GM12878 (cell line): Measurements from ENCODE around the gene ERG. TPM values are rescaled to one million over a fixed set of nuclear protein-coding genes. Genes with fewer than 3 reads are reported as not detected.

Experiments used
- ATAC-seq: fragments of 200-7000 bp; cut with Tn5 transposase; 3 replicates; pipeline ENCODE4 v1.9.1; 2020; ENCODE audit warnings: mild to moderate bottlenecking, moderate library complexity
- BruUV-seq: library from RNA; stranded (reverse); fragments of 400-500 nt; replicated peaks from 2 replicates; lab custom pipeline; 2021; lab: Mats Ljungman, UMichigan
- CTCF ChIA-PET: fragments of 300-600 bp; sonication (Branson Sonifier 250); formaldehyde crosslinking; extraction: SDS; loops from one replicate; lab custom pipeline; 2021; ENCODE audit warnings: inconsistent platforms; lab: Yijun Ruan, JAX
- POLR2A ChIA-PET: fragments of 350-600 bp; formaldehyde crosslinking; extraction: SDS; loops from one replicate; lab custom pipeline; 2021; ENCODE audit warnings: inconsistent platforms; lab: Charles Lee
- RAD21 ChIA-PET: fragments of 300-600 bp; sonication (Branson Sonifier 250); formaldehyde crosslinking; loops from one replicate; lab custom pipeline; 2023; ENCODE audit warnings: antibody characterized with exemption; ENCODE audit not compliant: unreplicated experiment; lab: Charles Lee
- SMC1A ChIA-PET: fragments of 300-600 bp; sonication (Branson Sonifier 250); formaldehyde crosslinking; loops from one replicate; lab custom pipeline; 2023; ENCODE audit not compliant: unreplicated experiment, uncharacterized antibody; lab: Charles Lee
- DNase-seq: peaks from one replicate; pipeline ENCODE4 v3.0.0-alpha.2; 2011; ENCODE audit warnings: low read depth, low spot score
- FAIRE-seq: peaks from 3 replicates; lab custom pipeline; 2011; peaks lifted over from hg19 to GRCh38; lab: Jason Lieb, UNC
- H2AFZ ChIP-seq: 2 replicates; pipeline ENCODE4 v1.6.0; 2011; ENCODE audit warnings: low read depth, low read length, control low read depth; ENCODE audit not compliant: control insufficient read depth
- H3K27ac ChIP-seq: 2 replicates; pipeline ENCODE4 v1.5.1; 2011; ENCODE audit warnings: control low read depth; ENCODE audit not compliant: control insufficient read depth, insufficient read depth
- H3K27me3 ChIP-seq, 2 experiments: replicated peaks in 1 of 2; 2 replicates each; pipeline versions ENCODE4 v1.6.0 to v1.6.1; 2011; ENCODE audit warnings: low read length in 1 of 2; ENCODE audit not compliant: control insufficient read depth in 2 of 2, insufficient read depth in 2 of 2
- H3K36me3 ChIP-seq, 2 experiments: 2 replicates each; pipeline ENCODE4 v1.5.1; 2011; ENCODE audit warnings: low read length in 1 of 2; ENCODE audit not compliant: control insufficient read depth in 2 of 2, insufficient read depth in 2 of 2
- H3K4me1 ChIP-seq: 2 replicates; pipeline ENCODE4 v1.6.1; 2011; ENCODE audit warnings: mild to moderate bottlenecking, low read length, moderate library complexity, mixed read lengths; ENCODE audit not compliant: control insufficient read depth, insufficient read depth
- H3K4me2 ChIP-seq: 2 replicates; pipeline ENCODE4 v1.6.0; 2011; ENCODE audit warnings: control low read depth; ENCODE audit not compliant: control insufficient read depth, insufficient read depth
- H3K4me3 ChIP-seq: fragments of 200-600 bp; sonication (generic); 2 replicates; pipeline ENCODE4 v1.5.1; 2016
- H3K79me2 ChIP-seq: 2 replicates; pipeline ENCODE4 v1.6.0; 2011; ENCODE audit warnings: low read length; ENCODE audit not compliant: control insufficient read depth, insufficient read depth
- H3K9ac ChIP-seq: 2 replicates; pipeline ENCODE4 v1.8.0; 2011; ENCODE audit warnings: low read length, control low read depth, mixed read lengths; ENCODE audit not compliant: control insufficient read depth, insufficient read depth
- H3K9me3 ChIP-seq: replicated peaks from 3 replicates; pipeline ENCODE4 v1.5.1; 2011; ENCODE audit warnings: mild to moderate bottlenecking, low read length; ENCODE audit not compliant: control insufficient read depth, insufficient read depth
- H4K20me1 ChIP-seq: 2 replicates; pipeline ENCODE4 v1.6.0; 2011; ENCODE audit not compliant: control insufficient read depth, insufficient read depth
- ATF2 ChIP-seq: IDR thresholded peaks from 2 replicates; pipeline ENCODE4 v1.6.1; 2012; ENCODE audit warnings: low read length, inconsistent platforms
- BCL11A ChIP-seq: IDR thresholded peaks from 2 replicates; pipeline ENCODE4 v1.6.1; 2011; ENCODE audit warnings: low read depth, low read length
- CHD4 ChIP-seq: fragments of 200-600 bp; sonication (generic); IDR thresholded peaks from 2 replicates; pipeline ENCODE4 v1.6.1; 2016; ENCODE audit warnings: mild to moderate bottlenecking
- NKRF ChIP-seq: fragments of 450-650 bp; conservative IDR thresholded peaks from 2 replicates; pipeline ENCODE4 v1.6.1; 2017; ENCODE audit warnings: mild to moderate bottlenecking, moderate library complexity
- RAD21 ChIP-seq: IDR thresholded peaks from 2 replicates; pipeline ENCODE4 v1.6.1; 2011; ENCODE audit warnings: mild to moderate bottlenecking, low read depth, low read length, moderate library complexity; ENCODE audit not compliant: insufficient read depth
- WGBS: methylation state at CpG from one replicate; pipeline ENCODE4 v1.1.6; 2016; ENCODE audit warnings: low lambda C conversion rate; ENCODE audit not compliant: insufficient replicate concordance, insufficient coverage; ENCODE audit errors: missing lambda C conversion rate; 5-methylcytosine and 5-hydroxymethylcytosine counted together
- in situ Hi-C: fragments of 300-500 bp; cut with MboI; formaldehyde crosslinking; loops from 9 replicates; pipeline ENCODE4 v1.14.3; 2018; ENCODE audit warnings: mixed read lengths
- intact Hi-C: fragments of 100-400 bp; cut with micrococcal nuclease; formaldehyde crosslinking; loops from one replicate; pipeline ENCODE4 v1.14.2; 2022; ENCODE audit not compliant: unreplicated experiment
- polyA plus RNA-seq, 11 experiments: library from polyadenylated mRNA; depleted of rRNA in 4 of 11; unstranded in 6 of 11; stranded (reverse) in 5 of 11; fragments of >200 nt; fragmentation: Nextera tagmentation in 4 of 11; fragmentation: Illumina TruSeq in 1 of 11; extraction: Ambion mirVana in 4 of 11; extraction: Trizol in 1 of 11; gene quantifications; 1 replicate in 1 of 11; 2 replicates in 10 of 11; pipeline versions ENCODE4 v1.2.1 to v1.2.3, GENCODE V29; 2011 to 2016; ENCODE audit warnings: inconsistent platforms in 2 of 11, missing spikeins in 2 of 11, low read depth in 1 of 11
- total RNA-seq, 4 experiments: library from RNA; depleted of rRNA in 3 of 4; stranded (reverse); fragments of >200 nt in 3 of 4; fragmentation: Illumina TruSeq in 1 of 4; extraction: Trizol in 1 of 4; gene quantifications; 2 replicates each; pipeline versions ENCODE4 v1.2.1 to v1.2.3, GENCODE V29; 2013 to 2021

Gene ERG
- total and polyA plus RNA-seq, 10 of the 15 experiments (the other 5 are each of a cell fraction or from before 2014, with no cell fraction given): not detected

GRCh38 chr21:38474796-38475195, 23.5 kb downstream of the ERG start:
- H3K9me3 ChIP-seq: no peaks in the 10 kb centered on the region; the same call in 2 of the 3 replicates
- no peaks in the 10 kb centered on the region for H3K79me2 ChIP-seq
- no peak overlapping the region for H3K4me3 ChIP-seq
- in situ Hi-C loops (no loop called here), intact Hi-C loops (no loop called here)
- ChIA-PET RAD21 (no interaction called here), CTCF (no interaction called here), POLR2A (no interaction called here), SMC1A (no interaction called here)
- no peaks in the 10 kb centered on the region for H4K20me1 ChIP-seq
- TF ChIP-seq ATF2 (no peak), RAD21 (no peak)
- no peak overlapping the region for H2AFZ ChIP-seq
- no peak for ATAC-seq
- no peak for FAIRE-seq
- DNase-seq: no peak
- BruUV-seq: no TSS peak
- H3K27ac ChIP-seq: no peak overlapping the region
- H3K36me3 ChIP-seq: no peaks in the 10 kb centered on the region
- H3K9ac ChIP-seq: no peak overlapping the region
- H3K4me2 ChIP-seq: no peak overlapping the region
- 61% methylated on average over 8 of the region's 8 CpGs for WGBS
- H3K4me1 ChIP-seq: no peaks in the 10 kb centered on the region
- H3K27me3 ChIP-seq: no peaks in the 10 kb centered on the region; a peak in 2 of 4 replicates

- Histone ChIP-seq H3K4me3 (no peak overlapping the region), H3K9ac (no peak overlapping the region), H4K20me1 (no peaks in the 10 kb centered on the region), H3K27ac (no peak overlapping the region), H2AFZ (no peak overlapping the region), H3K27me3 (no peaks in the 10 kb centered on the region; a peak in 2 of 4 replicates), H3K4me2 (no peak overlapping the region), H3K36me3 (no peaks in the 10 kb centered on the region), H3K9me3 (no peaks in the 10 kb centered on the region; the same call in 2 of the 3 replicates), H3K79me2 (no peaks in the 10 kb centered on the region), H3K4me1 (no peaks in the 10 kb centered on the region)
- ChIA-PET POLR2A (no interaction called here), CTCF (no interaction called here), SMC1A (no interaction called here), RAD21 (no interaction called here)
- WGBS: 32% methylated on average over 7 of the region's 7 CpGs
- FAIRE-seq (no peak), DNase-seq (no peak), ATAC-seq (no peak)
- in situ Hi-C loops (no loop called here), intact Hi-C loops (no loop called here)
- TF ChIP-seq NKRF (no peak), CHD4 (no peak), BCL11A (no peak)
- BruUV-seq: no TSS peak
Measured at GRCh38 chr21:38474124-38474523, 24.2 kb downstream of the ERG start.
